CD4-positive, alpha-beta T cell treated with Interferon alpha-2 for 1 hour (primary cell): ENCODE measurements around the gene NOL4L.

Experiments
- DNase-seq, 2 donors: peaks; one replicate each; pipeline ENCODE4 v3.0.0-alpha.2; 2020 to 2022

Gene NOL4L

GRCh38 chr20:32452776-32453466 is 132.2 kb downstream of the NOL4L start:
- DNase-seq, result no peak

DNA sequence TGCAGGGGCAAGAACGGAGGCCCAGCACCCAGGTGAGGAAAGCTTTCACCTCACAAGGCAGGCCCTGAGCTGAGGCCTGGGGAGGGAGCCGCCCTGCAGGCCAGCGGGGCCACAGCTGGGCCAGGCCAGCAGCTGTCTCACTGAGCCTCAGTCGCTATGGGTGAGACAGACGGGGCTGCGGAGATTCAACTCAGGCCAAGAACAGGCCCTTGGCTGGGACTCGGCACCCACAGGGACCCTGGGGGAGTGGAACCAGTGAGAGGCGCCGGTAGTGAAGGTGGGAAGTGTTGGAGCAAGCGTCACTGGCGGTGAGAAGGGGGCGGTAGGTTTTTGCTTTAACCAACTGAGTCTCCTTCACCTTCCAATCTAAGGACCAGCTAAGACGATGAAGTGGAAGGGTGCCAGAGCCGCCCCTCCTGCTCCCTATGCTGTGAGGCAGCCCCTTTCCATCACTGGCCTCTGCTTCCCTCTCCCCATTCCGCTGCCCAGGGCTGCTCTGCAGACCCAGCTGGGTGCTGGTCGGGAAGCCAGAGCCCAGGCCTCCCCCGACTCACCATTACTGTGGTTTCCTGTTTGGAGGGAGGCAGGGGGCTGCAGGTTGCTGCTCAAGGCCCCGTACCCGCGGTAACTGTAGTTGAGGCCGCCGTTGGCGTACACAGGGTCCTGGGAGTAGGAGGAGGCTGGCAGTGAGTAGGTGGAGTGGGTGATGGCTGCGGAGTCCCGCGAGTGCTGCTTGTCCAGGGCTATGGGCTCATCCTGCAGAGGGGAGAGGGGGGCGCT is 133.3 kb downstream of the NOL4L start:
- no peak for DNase-seq

DNA sequence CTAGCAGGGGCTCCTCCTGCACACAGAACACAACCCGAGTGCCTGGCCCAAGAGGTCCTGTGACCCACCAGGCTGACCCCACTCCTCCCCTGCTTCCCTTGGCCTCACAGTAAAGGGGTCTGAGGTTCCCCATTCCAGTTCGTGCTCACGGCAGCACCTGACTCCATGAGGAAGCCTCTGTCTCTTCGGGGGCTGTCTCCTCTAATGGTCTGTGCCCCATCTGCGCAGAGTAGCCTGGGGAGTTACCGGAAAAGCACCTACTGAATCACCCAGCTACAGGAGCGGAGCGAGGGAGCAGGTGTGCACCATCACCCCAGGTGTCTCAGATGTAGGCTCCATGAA is 133.8 kb downstream of the NOL4L start:
- no peak for DNase-seq

- no peak for DNase-seq
These were observed 134.6 kb downstream of the NOL4L start for GRCh38 chr20:32450484-32451061.

GRCh38 chr20:32449890-32450401 is 135.2 kb downstream of the NOL4L start:
- no peak for DNase-seq

GRCh38 chr20:32449057-32449889 is 135.9 kb downstream of the NOL4L start:
- DNase-seq, result no peak

DNA sequence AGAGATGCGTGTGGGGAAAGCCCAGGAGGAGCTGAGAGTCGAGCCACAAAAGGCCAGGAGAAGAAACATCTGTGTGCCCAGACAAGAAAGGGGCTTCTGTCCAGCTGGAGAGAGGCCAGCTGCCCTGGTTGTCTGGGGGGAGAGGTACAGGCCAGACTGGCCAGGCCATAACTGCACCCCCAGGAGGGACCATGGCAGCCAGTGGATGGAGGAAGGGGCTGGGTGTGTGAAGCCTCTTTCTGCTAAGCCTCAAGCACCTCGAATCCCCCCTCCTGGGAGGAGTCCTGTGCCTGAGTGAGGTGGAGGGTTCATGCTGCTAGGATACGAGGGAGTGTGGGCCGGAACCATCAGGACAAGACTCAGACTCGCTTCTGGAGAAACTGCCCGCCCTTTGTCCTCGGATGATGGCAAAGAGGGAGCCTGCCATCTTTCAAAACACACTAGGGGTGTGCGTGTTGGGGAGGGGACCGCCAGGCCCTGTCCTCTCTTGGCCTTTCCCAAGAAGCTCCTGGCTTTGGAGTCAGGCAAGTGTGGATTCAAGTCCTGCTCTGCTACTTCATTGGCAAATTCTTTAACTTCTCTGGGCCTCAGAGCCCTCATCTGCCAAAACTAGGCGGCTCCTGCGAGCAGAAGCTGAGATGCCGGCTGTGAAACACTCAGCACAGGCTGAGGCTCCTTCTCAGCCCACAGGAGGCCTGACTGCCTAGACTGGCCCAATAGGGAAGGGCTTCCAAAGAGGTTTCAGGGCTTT is 136.7 kb downstream of the NOL4L start:
- no peak for DNase-seq

GRCh38 chr20:32447136-32448027 is 137.8 kb downstream of the NOL4L start:
- no peak for DNase-seq

DNA sequence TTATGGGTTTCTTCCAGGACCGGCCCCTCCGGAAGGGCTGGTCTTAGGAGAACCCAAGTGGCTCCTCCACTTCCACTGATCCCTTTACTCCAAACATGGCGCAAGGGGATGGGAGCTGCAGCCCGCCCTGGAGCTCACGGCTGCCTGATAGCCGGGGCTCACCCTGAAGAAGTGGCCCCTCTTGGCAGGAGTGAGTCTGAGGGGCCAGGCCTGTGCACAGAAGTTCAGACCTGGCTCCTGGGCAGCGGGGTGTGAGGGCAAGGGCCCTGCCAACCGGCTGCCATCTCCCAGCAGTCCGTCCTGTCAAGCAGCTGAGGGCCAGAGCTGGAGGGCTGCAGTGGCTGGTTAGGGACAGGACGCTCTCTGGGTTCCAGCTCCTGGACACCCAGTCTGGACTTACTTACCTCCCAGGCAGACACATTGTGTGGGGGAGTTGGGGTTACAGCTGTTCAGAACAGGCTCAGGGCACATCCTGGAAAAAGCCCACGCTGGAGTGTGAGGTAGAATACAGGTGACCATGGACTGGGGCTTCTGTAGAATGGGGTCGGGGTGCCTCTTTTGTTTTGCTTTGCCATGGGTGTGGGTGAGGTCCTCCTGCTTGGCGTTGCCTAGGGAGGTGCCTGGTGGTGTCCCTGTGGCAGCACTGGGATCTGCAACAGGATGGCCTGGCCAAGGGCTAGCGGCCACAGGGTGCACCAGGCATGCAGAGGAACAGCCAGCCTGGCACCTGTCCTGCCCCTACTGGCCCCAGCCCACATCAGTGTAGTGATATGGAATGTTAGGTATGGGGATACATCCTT is 138.6 kb downstream of the NOL4L start:
- no peak for DNase-seq

GRCh38 chr20:32445539-32446273 is 139.4 kb downstream of the NOL4L start:
- no peak for DNase-seq

GRCh38 chr20:32444474-32445220 is 140.5 kb downstream of the NOL4L start:
- DNase-seq, result no peak

DNA sequence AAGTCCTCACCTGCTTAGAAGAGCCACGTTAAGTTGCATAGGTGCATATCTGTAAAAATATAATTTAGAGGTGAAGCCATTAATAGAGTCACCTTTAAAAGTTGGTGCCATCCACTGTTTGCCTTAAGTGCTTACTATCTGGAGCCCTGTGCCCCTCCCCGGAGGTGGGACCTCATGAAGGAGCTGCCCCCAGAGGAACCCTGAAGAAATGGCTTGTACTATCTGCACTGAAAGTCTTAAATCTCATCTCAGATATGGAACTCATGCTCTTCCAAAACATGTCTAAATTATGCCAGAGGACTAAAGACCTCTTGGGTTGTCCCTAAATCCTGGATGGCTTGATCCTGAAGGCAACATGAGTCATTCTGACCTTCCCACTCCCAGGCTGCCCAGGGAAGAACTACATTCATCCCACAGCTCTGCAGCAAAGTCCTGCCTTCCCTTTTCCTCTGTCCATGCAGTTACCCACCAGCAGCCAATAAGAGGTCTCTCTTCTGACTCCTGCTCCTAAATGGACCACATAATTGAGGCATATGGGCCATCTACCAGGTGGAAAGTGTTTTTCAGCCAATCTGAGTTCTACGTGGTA is 141.7 kb downstream of the NOL4L start:
- no peak for DNase-seq

- no peak for DNase-seq
These were observed 142.3 kb downstream of the NOL4L start for GRCh38 chr20:32442630-32443373.

DNA sequence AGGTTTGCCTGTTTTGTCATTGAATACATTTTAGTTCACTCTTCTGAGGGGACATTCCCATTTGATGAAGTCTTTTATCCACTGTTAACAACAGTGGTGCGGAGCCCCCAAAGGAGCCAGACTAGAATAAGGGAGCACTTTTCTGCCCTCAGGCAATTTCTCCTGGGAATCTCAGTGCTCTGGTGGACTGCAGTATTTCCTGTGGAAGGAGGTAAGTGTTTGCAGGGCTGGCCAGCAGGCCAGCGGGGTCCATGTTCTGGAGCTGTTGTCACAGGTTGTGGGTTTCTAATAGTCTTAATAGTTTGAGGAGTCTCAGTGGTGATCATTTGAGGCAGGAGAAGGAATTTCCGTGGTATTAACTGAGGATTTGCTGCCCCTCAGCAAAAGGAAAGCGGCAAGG is 143.5 kb downstream of the NOL4L start:
- no peak for DNase-seq

- no peak for DNase-seq
These were observed 144.4 kb downstream of the NOL4L start for GRCh38 chr20:32440758-32441078.

DNA sequence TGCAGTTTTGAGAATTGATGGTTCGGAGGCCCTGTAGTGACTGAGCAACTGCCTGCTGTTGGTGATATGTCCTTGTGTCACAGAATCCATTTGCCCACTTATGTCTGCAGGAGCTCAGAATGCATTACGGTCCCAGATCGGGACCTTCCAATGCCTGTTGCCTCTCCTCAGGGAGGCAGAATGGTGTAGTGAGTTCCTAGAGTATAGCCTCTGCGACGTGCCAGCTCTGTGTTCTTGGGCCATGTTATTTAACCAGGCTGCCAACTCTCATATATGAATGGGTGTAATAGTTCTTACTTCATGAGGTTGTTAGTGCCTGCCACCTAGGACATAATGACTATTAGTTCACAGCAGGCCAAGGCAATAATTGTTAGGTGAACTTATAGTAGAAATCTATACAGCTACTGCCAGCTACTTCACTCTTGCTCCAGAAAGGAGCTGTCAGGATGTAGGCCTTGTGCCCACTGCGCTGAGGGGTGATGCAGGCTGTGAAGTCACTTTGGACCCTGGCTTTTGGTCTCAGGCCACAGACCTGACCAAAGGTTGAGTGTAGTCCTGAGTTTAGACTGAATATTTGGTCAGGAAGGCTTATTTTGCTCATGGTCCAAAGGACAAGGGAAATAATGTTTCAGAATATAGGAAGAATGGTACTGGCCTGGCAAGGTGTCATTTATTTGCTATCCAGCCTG is 144.9 kb downstream of the NOL4L start:
- no peak for DNase-seq

- no peak for DNase-seq
These were observed 145.9 kb downstream of the NOL4L start for GRCh38 chr20:32439132-32439829.
